ENCODE data around the gene IRS1. TPM values are rescaled to one million over a fixed set of nuclear protein-coding genes. Genes with fewer than 3 reads are reported as not detected.

Gene IRS1
- total RNA-seq, 1 donor from 2014 or later = 12.6 TPM

DNA sequence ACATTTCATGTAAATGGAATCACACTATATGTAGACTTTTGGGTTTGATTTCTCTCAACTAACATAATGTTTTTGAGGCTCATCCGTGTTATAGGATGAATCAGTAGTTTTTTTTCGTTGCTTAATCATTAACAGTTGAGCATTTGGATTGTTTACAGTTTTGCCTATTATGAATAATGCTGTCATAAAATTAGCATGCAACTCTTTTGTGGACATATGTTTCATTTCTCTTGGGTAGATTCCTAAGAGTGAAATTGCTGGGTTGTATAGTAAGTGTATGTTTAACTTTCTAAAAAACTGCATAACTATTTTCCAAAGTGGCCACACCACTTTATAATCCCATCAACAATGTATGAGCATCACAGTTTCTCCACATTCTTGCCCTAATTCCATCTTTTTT is 28.6 kb upstream of the IRS1 start:
- TF ChIP-seq, protein P1, sequence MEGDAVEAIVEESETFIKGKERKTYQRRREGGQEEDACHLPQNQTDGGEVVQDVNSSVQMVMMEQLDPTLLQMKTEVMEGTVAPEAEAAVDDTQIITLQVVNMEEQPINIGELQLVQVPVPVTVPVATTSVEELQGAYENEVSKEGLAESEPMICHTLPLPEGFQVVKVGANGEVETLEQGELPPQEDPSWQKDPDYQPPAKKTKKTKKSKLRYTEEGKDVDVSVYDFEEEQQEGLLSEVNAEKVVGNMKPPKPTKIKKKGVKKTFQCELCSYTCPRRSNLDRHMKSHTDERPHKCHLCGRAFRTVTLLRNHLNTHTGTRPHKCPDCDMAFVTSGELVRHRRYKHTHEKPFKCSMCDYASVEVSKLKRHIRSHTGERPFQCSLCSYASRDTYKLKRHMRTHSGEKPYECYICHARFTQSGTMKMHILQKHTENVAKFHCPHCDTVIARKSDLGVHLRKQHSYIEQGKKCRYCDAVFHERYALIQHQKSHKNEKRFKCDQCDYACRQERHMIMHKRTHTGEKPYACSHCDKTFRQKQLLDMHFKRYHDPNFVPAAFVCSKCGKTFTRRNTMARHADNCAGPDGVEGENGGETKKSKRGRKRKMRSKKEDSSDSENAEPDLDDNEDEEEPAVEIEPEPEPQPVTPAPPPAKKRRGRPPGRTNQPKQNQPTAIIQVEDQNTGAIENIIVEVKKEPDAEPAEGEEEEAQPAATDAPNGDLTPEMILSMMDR (IDR thresholded peaks at IDR 0.05; ENCODE audit: insufficient read depth, low read length, poor library complexity, severe bottlenecking) = no peak
- no peaks in the 10 kb centered on the region for H3K36me3 ChIP-seq (ENCODE audit: control insufficient read depth, insufficient read depth, low read length)
- no peaks in the 10 kb centered on the region for H3K27me3 ChIP-seq (ENCODE audit: control insufficient read depth, insufficient read depth, low read length)
- H3K4me3 ChIP-seq (ENCODE audit: low read depth, low read length) = no peak overlapping the region
- DNase-seq (ENCODE audit: low read depth) = no peak

DNA sequence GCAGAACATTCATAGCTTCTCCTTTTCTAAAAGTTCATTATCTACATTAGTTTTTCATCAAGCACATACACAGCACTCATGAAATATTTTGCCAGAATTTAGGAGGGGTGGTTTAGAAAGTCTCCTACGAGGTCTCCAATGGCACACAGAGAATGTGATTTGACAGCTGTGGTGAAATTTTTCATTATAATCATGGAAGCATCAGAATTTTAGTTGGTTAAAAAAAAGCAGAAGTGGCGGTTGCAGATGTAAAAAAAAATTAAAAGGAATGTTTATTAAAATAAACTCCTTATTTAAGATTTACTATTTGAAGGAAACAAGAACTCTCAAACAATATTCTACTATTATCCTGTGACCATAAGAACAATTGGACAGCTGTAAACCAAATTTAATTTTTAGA is 25.4 kb upstream of the IRS1 start:
- DNase-seq (ENCODE audit: low read depth) = no peak
- Histone ChIP-seq H3K4me3 (ENCODE audit: low read depth, low read length) (no peak overlapping the region), H3K27me3 (ENCODE audit: control insufficient read depth, insufficient read depth, low read length) (no peaks in the 10 kb centered on the region), H3K36me3 (ENCODE audit: control insufficient read depth, insufficient read depth, low read length) (no peaks in the 10 kb centered on the region)
- TF ChIP-seq, protein P1 (IDR thresholded peaks at IDR 0.05; ENCODE audit: insufficient read depth, low read length, poor library complexity, severe bottlenecking) = no peak

DNA sequence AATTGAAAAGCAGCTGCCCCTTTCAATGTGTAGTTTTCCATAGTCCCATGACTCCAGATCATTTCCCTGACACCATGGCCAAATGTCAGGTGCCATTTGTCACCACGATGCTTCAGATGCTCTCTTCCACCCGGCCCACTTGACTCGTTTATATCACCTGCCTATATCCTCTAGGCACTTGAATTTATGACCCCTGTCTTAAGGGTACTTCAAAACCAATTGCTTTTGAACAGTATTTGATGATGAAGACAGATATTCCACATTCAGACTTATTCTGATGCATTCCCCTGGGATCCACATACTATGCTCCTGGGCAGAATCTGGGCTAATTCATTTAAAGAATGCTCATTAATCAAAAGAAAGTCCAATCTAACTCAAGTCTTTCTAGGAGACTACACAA is 19.3 kb upstream of the IRS1 start:
- Histone ChIP-seq H3K4me3 (ENCODE audit: low read depth, low read length) (no peak overlapping the region), H3K27me3 (ENCODE audit: control insufficient read depth, insufficient read depth, low read length) (no peaks in the 10 kb centered on the region), H3K36me3 (ENCODE audit: control insufficient read depth, insufficient read depth, low read length) (no peaks in the 10 kb centered on the region)
- no peak for DNase-seq (ENCODE audit: low read depth)
- TF ChIP-seq, protein P1 (IDR thresholded peaks at IDR 0.05; ENCODE audit: insufficient read depth, low read length, poor library complexity, severe bottlenecking) = no peak

DNA sequence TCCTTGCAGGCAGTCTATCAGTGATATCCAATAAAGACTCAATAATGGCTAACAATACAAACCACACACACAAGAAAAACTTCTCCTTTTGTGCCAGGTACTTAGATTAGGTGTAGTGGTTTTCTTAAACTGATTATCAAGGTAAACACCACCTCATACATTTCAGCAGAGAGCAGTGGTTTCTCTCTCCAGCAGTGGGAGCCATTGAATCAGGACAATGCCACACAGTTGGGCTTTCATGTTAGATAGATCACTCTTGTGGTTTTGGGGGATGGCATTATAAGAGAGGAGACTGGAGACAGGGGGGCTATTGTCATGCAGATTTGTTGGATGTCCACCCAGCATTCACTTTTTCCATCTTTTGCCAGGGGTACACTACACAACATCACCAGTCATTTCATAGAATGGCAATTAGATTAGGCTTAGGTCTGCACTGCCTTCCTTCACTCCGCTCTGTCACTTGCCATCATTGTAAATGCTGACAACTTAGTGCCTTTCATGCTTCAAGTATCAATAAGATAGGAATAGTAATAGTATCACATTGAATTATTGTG is 13.6 kb upstream of the IRS1 start:
- no peak overlapping the region for H3K4me3 ChIP-seq (ENCODE audit: low read depth, low read length)
- no peaks in the 10 kb centered on the region for H3K36me3 ChIP-seq (ENCODE audit: control insufficient read depth, insufficient read depth, low read length)
- no peaks in the 10 kb centered on the region for H3K27me3 ChIP-seq (ENCODE audit: control insufficient read depth, insufficient read depth, low read length)
- TF ChIP-seq, protein P1 (IDR thresholded peaks at IDR 0.05; ENCODE audit: insufficient read depth, low read length, poor library complexity, severe bottlenecking) = peak; percentile 60
- no peak for DNase-seq (ENCODE audit: low read depth)

DNA sequence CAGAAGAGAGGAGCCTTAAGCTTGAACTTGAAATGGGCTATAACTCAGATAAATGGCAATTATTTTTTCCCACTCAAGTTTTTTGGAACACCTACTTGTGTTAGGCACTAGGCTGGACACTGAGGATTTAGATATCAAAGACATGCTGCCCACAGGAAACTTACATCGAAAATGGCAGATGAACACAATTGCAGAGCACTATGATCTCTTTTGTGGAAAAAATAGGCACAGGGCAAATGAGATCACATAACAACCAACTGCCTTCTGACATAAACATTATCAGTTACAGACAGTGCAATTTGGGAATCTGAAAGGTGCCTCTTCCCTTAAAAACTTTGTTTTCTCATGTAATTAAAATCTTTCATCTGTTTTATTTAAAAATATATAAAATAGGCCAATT is 3.8 kb upstream of the IRS1 start:
- TF ChIP-seq, protein P1 (IDR thresholded peaks at IDR 0.05; ENCODE audit: insufficient read depth, low read length, poor library complexity, severe bottlenecking) = no peak
- no peak for DNase-seq (ENCODE audit: low read depth)
- no peaks in the 10 kb centered on the region for H3K27me3 ChIP-seq (ENCODE audit: control insufficient read depth, insufficient read depth, low read length)
- no peaks in the 10 kb centered on the region for H3K36me3 ChIP-seq (ENCODE audit: control insufficient read depth, insufficient read depth, low read length)
- H3K4me3 ChIP-seq (ENCODE audit: low read depth, low read length) = no peak overlapping the region

DNA sequence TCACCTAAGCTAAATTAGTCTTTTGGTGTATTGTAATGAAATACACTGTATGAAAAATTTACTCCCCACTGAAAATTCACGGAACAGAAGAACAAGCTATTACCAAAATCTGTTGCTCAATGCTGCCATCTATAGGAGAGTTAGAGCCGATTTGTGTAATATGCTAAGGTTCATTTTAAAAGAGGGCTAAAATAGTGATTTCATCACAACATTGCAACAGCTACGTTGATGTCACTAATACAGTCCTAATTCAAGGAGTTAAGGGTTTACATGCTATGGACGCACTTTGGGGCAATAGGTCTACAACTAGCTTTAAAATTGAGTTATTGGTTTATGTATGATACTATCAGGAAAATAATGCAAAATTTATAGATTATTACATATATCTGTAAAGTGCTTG is 3.0 kb upstream of the IRS1 start:
- TF ChIP-seq, protein P1 (IDR thresholded peaks at IDR 0.05; ENCODE audit: insufficient read depth, low read length, poor library complexity, severe bottlenecking) = peak; percentile 49
- Histone ChIP-seq H3K4me3 (ENCODE audit: low read depth, low read length) (no peak overlapping the region), H3K27me3 (ENCODE audit: control insufficient read depth, insufficient read depth, low read length) (no peaks in the 10 kb centered on the region), H3K36me3 (ENCODE audit: control insufficient read depth, insufficient read depth, low read length) (no peaks in the 10 kb centered on the region)
- DNase-seq (ENCODE audit: low read depth) = no peak

Data from kidney epithelial cell (primary cell).